GM12872 (cell line): ENCODE results near the gene IZUMO4.

Source experiments
- CTCF ChIP-seq: IDR thresholded peaks from 3 replicates; pipeline ENCODE4 v1.5.1; 2011; ENCODE audit warnings: low read depth, mild to moderate bottlenecking, low read length, moderate library complexity; ENCODE audit not compliant: insufficient read depth

The IZUMO4 gene

GRCh38 chr19:2116507-2116906 is 19.8 kb downstream of the IZUMO4 start:
- TF ChIP-seq CTCF, result no peak

GRCh38 chr19:2117215-2117960 is 20.7 kb downstream of the IZUMO4 start:
- TF ChIP-seq CTCF, result no peak

- TF ChIP-seq CTCF, result no peak
These were observed 21.7 kb downstream of the IZUMO4 start for GRCh38 chr19:2118438-2118837.

GRCh38 chr19:2119921-2120785 is 23.4 kb downstream of the IZUMO4 start:
- TF ChIP-seq CTCF, result no peak

DNA sequence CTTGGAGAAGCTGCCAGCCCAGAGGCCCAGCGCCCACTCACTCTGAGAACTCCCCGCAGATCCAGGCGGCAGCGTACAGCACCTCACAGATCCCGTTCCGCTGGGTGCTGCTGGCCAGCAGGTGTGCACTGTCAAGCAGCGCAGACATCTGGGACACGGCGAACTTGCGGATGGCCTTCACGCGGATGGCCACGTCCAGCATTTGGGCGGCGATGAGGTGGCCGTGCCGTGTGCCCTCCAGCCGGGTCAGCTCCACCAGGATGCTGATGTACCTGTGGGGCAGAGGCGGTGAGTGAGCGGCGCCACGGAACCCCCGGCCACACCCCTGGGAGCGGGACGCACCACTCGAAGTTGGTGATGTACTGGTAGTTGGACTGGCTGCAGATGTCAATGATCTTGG is 24.1 kb downstream of the IZUMO4 start:
- TF ChIP-seq CTCF, result no peak

DNA sequence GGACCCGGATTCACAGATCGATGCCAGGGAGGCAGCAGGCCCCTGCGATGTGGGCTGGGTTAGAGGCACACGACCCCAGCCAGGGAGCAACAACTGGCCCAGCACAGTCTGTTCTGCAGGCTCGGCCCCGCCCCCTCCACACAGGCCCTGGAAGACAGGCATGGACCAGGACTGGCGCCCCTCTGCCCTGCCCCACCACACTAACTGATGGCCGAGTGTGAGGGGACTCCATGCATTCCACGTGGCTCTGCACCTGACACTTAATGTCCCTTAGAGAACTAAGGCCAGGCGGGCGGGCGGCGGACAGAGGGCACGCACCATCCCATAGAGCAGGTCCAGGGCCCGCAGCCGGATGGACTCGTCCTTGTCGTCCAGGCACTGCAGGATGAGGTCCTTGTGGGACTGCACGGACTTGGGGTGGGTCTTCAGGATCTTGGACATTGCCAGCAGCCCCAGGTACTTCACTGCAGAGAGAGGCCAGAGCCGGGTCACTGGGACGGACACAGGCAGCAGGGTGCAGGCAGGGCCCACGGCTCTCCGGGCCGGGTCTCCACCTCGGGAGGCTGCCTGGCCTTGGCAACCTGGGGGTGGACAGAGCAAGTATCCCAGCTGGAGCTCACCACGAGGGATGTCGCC is 24.8 kb downstream of the IZUMO4 start:
- TF ChIP-seq CTCF, result no peak

GRCh38 chr19:2122251-2122650 is 25.5 kb downstream of the IZUMO4 start:
- TF ChIP-seq CTCF, result no peak
